Neural cell (in vitro differentiated cells): Measurements from ENCODE around the gene TCP11L1. TPM values are rescaled to one million over a fixed set of nuclear protein-coding genes. Genes with fewer than 3 reads are reported as not detected.

ENCODE experiments used
- H2AFZ ChIP-seq: fragments of 200-600, 300-800 bp; sonication (generic), shearing (Covaris generic); 2 replicates; pipeline ENCODE4 v1.6.0; 2014; ENCODE audit warnings: low read depth, mild to moderate bottlenecking, antibody characterized with exemption, low read length, moderate library complexity
- H3F3A ChIP-seq: fragments of 200-600 bp; shearing (Covaris generic); 2 replicates; pipeline ENCODE4 v1.6.1; 2016; ENCODE audit warnings: mild to moderate bottlenecking, moderate library complexity, mixed read lengths, antibody characterized with exemption, low read length; ENCODE audit not compliant: insufficient read depth, poor library complexity, severe bottlenecking
- H3K27ac ChIP-seq: fragments of 200-600, 300-800 bp; sonication (generic), shearing (Covaris generic); 2 replicates; pipeline ENCODE4 v1.5.1; 2014; ENCODE audit warnings: mild to moderate bottlenecking, low read length, moderate library complexity
- H3K27me3 ChIP-seq: fragments of 300-800, 200-600 bp; sonication (generic), shearing (Covaris generic); 2 replicates; pipeline ENCODE4 v1.6.0; 2014; ENCODE audit warnings: mild to moderate bottlenecking, low read depth, low read length, moderate library complexity; ENCODE audit not compliant: insufficient read depth
- H3K36me3 ChIP-seq: fragments of 300-800, 200-600 bp; sonication (generic), shearing (Covaris generic); 2 replicates; pipeline ENCODE4 v1.5.1; 2014; ENCODE audit warnings: mild to moderate bottlenecking, antibody characterized with exemption, low read length, moderate library complexity; ENCODE audit not compliant: insufficient read depth
- H3K4me2 ChIP-seq: fragments of 300-800, 200-600 bp; sonication (generic), shearing (Covaris generic); 2 replicates; pipeline ENCODE4 v1.6.0; 2014; ENCODE audit warnings: mild to moderate bottlenecking, low read length
- H3K4me3 ChIP-seq: fragments of 300-800, 200-600 bp; sonication (generic), shearing (Covaris generic); 2 replicates; pipeline ENCODE4 v1.5.1; 2014; ENCODE audit warnings: mild to moderate bottlenecking, low read length, moderate library complexity
- H3K79me2 ChIP-seq: fragments of 200-600 bp; shearing (Covaris generic); replicated peaks from 2 replicates; pipeline ENCODE4 v1.6.0; 2014; ENCODE audit warnings: mild to moderate bottlenecking, low read length, moderate library complexity; ENCODE audit not compliant: insufficient read depth
- H3K9ac ChIP-seq: fragments of 300-800, 200-600 bp; sonication (generic), shearing (Covaris generic); 2 replicates; pipeline ENCODE4 v1.6.1; 2016; ENCODE audit warnings: mild to moderate bottlenecking, low read length, mixed read lengths
- H3K9me2 ChIP-seq: fragments of 200-600 bp; shearing (Covaris generic); 2 replicates; pipeline ENCODE4 v1.6.1; 2016; ENCODE audit warnings: mild to moderate bottlenecking, low read length, mixed read lengths; ENCODE audit not compliant: insufficient read depth
- H3K9me3 ChIP-seq: fragments of 200-600, 300-800 bp; sonication (generic), shearing (Covaris generic); 2 replicates; pipeline ENCODE4 v1.6.1; 2016; ENCODE audit warnings: mild to moderate bottlenecking, mixed run types, low read length, moderate library complexity, mixed read lengths
- H4K20me1 ChIP-seq: fragments of 200-600 bp; shearing (Covaris generic); 2 replicates; pipeline ENCODE4 v1.6.1; 2016; ENCODE audit warnings: mild to moderate bottlenecking, mixed run types; ENCODE audit not compliant: insufficient read depth
- EP300 ChIP-seq: fragments of 450-650 bp; conservative IDR thresholded peaks from 2 replicates; pipeline ENCODE4 v1.6.1; 2014; ENCODE audit warnings: antibody characterized with exemption, mild to moderate bottlenecking, moderate library complexity; ENCODE audit not compliant: poor library complexity, severe bottlenecking
- EZH2 ChIP-seq: fragments of 200-600, 300-800 bp; shearing (Covaris generic), sonication (generic); IDR thresholded peaks from 2 replicates; pipeline ENCODE4 v1.6.1; 2014; ENCODE audit warnings: antibody characterized with exemption, low read length, borderline replicate concordance, mild to moderate bottlenecking; ENCODE audit not compliant: insufficient read depth, poor library complexity, severe bottlenecking
- MXI1 ChIP-seq: fragments of 450-650 bp; conservative IDR thresholded peaks from 2 replicates; pipeline ENCODE4 v1.6.1; 2014; ENCODE audit warnings: antibody characterized with exemption, mild to moderate bottlenecking; ENCODE audit not compliant: poor library complexity, severe bottlenecking
- POLR2AphosphoS5 ChIP-seq: IDR thresholded peaks from 2 replicates; pipeline ENCODE4 v1.6.1; 2012
- RAD21 ChIP-seq: fragments of 450-650 bp; conservative IDR thresholded peaks from 2 replicates; pipeline ENCODE4 v1.6.1; 2014; ENCODE audit warnings: antibody characterized with exemption, mild to moderate bottlenecking, moderate library complexity
- SMC3 ChIP-seq: fragments of 450-650 bp; conservative IDR thresholded peaks from 2 replicates; pipeline ENCODE4 v1.6.1; 2014; ENCODE audit warnings: antibody characterized with exemption, mild to moderate bottlenecking, moderate library complexity; ENCODE audit not compliant: poor library complexity
- TAF1 ChIP-seq: IDR thresholded peaks from 2 replicates; pipeline ENCODE4 v1.6.1; 2012; ENCODE audit warnings: low read depth
- polyA plus RNA-seq: library from polyadenylated mRNA; depleted of rRNA; stranded (reverse); fragments of >200 nt; gene quantifications from 2 replicates; pipeline ENCODE4 v1.2.3, GENCODE V29; 2014
- TF ChIP-seq, protein P1 (sequence below): fragments of 450-650 bp; IDR thresholded peaks from 2 replicates; pipeline ENCODE4 v1.5.1; 2014; ENCODE audit warnings: antibody characterized with exemption, mild to moderate bottlenecking, moderate library complexity; ENCODE audit not compliant: poor library complexity, severe bottlenecking
- TF ChIP-seq, protein P2 (sequence below): IDR thresholded peaks from 2 replicates; pipeline ENCODE4 v1.6.1; 2012; ENCODE audit warnings: borderline replicate concordance

Gene TCP11L1
- polyA plus RNA-seq, 1 donor from 2014 or later: 12.5 TPM

DNA sequence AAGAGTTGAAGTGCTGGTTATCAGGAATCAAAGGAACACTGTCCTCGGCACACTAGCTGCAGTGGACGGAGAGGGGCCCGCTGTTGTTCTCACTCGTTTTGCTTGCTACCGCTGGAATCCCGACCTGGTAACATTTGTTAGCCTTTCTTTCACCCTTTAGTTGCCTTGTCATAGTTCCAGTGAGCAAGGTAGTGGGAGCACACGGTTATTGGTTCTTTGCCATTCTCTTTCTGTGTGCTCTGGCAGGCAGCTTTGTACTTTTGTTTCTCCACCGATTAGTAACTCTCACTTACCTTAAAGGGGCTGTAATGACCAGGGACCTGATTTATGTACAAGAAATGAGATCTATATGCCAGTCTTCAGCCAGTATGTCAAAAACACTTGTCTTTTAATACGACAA is 21.9 kb upstream of the TCP11L1 start:
- Histone ChIP-seq H3K79me2 (no peaks in the 10 kb centered on the region), H3K27me3 (peaks cover 11% of the 10 kb centered on the region), H3K4me2 (no peak overlapping the region), H3F3A (no peaks in the 10 kb centered on the region), H3K36me3 (no peaks in the 10 kb centered on the region), H3K4me3 (no peak overlapping the region), H3K9me3 (no peaks in the 10 kb centered on the region), H3K27ac (no peak overlapping the region), H3K9me2 (no peaks in the 10 kb centered on the region), H2AFZ (no peak overlapping the region), H3K9ac (no peak overlapping the region), H4K20me1 (no peaks in the 10 kb centered on the region)
- TF ChIP-seq, protein P1, sequence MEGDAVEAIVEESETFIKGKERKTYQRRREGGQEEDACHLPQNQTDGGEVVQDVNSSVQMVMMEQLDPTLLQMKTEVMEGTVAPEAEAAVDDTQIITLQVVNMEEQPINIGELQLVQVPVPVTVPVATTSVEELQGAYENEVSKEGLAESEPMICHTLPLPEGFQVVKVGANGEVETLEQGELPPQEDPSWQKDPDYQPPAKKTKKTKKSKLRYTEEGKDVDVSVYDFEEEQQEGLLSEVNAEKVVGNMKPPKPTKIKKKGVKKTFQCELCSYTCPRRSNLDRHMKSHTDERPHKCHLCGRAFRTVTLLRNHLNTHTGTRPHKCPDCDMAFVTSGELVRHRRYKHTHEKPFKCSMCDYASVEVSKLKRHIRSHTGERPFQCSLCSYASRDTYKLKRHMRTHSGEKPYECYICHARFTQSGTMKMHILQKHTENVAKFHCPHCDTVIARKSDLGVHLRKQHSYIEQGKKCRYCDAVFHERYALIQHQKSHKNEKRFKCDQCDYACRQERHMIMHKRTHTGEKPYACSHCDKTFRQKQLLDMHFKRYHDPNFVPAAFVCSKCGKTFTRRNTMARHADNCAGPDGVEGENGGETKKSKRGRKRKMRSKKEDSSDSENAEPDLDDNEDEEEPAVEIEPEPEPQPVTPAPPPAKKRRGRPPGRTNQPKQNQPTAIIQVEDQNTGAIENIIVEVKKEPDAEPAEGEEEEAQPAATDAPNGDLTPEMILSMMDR: no peak
- no peak for TF ChIP-seq TAF1
- no peak for TF ChIP-seq EP300
- TF ChIP-seq RAD21: no peak
- TF ChIP-seq EZH2: no peak
- no peak for TF ChIP-seq POLR2AphosphoS5
- TF ChIP-seq MXI1: no peak
- TF ChIP-seq, protein P2, sequence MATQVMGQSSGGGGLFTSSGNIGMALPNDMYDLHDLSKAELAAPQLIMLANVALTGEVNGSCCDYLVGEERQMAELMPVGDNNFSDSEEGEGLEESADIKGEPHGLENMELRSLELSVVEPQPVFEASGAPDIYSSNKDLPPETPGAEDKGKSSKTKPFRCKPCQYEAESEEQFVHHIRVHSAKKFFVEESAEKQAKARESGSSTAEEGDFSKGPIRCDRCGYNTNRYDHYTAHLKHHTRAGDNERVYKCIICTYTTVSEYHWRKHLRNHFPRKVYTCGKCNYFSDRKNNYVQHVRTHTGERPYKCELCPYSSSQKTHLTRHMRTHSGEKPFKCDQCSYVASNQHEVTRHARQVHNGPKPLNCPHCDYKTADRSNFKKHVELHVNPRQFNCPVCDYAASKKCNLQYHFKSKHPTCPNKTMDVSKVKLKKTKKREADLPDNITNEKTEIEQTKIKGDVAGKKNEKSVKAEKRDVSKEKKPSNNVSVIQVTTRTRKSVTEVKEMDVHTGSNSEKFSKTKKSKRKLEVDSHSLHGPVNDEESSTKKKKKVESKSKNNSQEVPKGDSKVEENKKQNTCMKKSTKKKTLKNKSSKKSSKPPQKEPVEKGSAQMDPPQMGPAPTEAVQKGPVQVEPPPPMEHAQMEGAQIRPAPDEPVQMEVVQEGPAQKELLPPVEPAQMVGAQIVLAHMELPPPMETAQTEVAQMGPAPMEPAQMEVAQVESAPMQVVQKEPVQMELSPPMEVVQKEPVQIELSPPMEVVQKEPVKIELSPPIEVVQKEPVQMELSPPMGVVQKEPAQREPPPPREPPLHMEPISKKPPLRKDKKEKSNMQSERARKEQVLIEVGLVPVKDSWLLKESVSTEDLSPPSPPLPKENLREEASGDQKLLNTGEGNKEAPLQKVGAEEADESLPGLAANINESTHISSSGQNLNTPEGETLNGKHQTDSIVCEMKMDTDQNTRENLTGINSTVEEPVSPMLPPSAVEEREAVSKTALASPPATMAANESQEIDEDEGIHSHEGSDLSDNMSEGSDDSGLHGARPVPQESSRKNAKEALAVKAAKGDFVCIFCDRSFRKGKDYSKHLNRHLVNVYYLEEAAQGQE: no peak
- no peak for TF ChIP-seq SMC3

DNA sequence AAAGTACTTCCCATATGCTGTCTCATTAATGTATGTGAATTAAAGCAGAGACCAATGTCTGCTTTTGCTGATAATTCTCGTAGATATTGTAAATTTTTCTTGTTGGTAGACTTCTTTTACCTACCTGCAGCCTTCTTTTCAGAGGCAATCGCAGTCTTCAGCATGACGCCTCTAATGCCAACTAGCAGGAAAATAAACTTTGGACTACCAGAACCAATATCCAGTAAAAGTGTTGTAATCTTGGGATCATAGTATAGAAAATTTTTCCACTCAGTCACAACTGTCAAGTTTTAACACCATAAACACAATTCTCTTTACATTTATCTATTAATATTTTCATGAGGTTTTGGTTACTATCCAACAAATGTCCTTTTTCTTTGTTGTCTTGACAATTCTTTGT is 21.4 kb upstream of the TCP11L1 start:
- H3K79me2 ChIP-seq: no peaks in the 10 kb centered on the region
- no peaks in the 10 kb centered on the region for H3F3A ChIP-seq
- H3K9me3 ChIP-seq: no peaks in the 10 kb centered on the region
- no peak overlapping the region for H3K4me2 ChIP-seq
- H3K36me3 ChIP-seq: no peaks in the 10 kb centered on the region
- no peak overlapping the region for H2AFZ ChIP-seq
- H3K9me2 ChIP-seq: no peaks in the 10 kb centered on the region
- no peaks in the 10 kb centered on the region for H4K20me1 ChIP-seq
- H3K9ac ChIP-seq: no peak overlapping the region
- H3K4me3 ChIP-seq: no peak overlapping the region
- TF ChIP-seq, protein P1: no peak
- TF ChIP-seq RAD21 (no peak), EZH2 (no peak), SMC3 (no peak), TAF1 (no peak), MXI1 (no peak), EP300 (no peak), POLR2AphosphoS5 (no peak)
- TF ChIP-seq, protein P2: no peak
- H3K27ac ChIP-seq: no peak overlapping the region
- H3K27me3 ChIP-seq: peaks cover 11% of the 10 kb centered on the region
